ENCODE measurements around the gene SLC49A3. TPM values are rescaled to one million over a fixed set of nuclear protein-coding genes. Genes with fewer than 3 reads are reported as not detected.

SLC49A3 gene
- total and polyA plus RNA-seq, 2 of the 8 experiments (the other 6 are each of a cell fraction or from before 2014, with no cell fraction given): 5.0 to 8.8 TPM

GRCh38 chr4:730511-730910 lies 41.6 kb upstream of the SLC49A3 start:
- Histone ChIP-seq H3K4me3 (ENCODE audit: extremely low read depth in 1 of 4, insufficient read depth in 2 of 4, low read depth in 3 of 4, low read length in 4 of 4) (no peak overlapping the region), H3K18ac (ENCODE audit: extremely low read depth, low read length) (no peak overlapping the region), H2BK5ac (ENCODE audit: low read depth, low read length) (no peak overlapping the region), H3K27ac (ENCODE audit: low read depth, low read length) (no peak overlapping the region), H3K36me3 (ENCODE audit: control insufficient read depth in 2 of 4, insufficient read depth in 4 of 4, low read length in 3 of 4) (peaks cover 21 to 37% (median 29%) of the 10 kb centered on the region in 4 experiments), H3K56ac (replicated peaks; ENCODE audit: insufficient read length, low read depth, low read length) (no peak overlapping the region), H4K91ac (replicated peaks; ENCODE audit: insufficient read length, low read length) (no peak overlapping the region), H2AFZ (ENCODE audit: low read length) (no peak overlapping the region), H2BK20ac (ENCODE audit: low read length) (no peak overlapping the region), H3K4ac (replicated peaks; ENCODE audit: insufficient read length, low read depth, low read length) (no peak overlapping the region), H3K4me1 (replicated peaks in 1 of 4; ENCODE audit: control insufficient read depth in 3 of 4, insufficient read depth in 4 of 4, low read length in 3 of 4) (no peaks in the 10 kb centered on the region), H3K79me1 (ENCODE audit: low read depth, low read length) (peaks cover 10% of the 10 kb centered on the region), H4K20me1 (replicated peaks in 1 of 2; ENCODE audit: control insufficient read depth in 1 of 2, insufficient read depth in 2 of 2, low read length in 2 of 2) (peaks cover 23% of the 10 kb centered on the region in 2 experiments), H3K4me2 (ENCODE audit: insufficient read depth in 1 of 2, low read depth in 2 of 2, low read length in 2 of 2) (no peak overlapping the region), H2AK5ac (ENCODE audit: low read depth, low read length) (no peak overlapping the region), H2BK15ac (ENCODE audit: low read length) (no peak overlapping the region), H4K8ac (ENCODE audit: extremely low read depth, insufficient read depth, low read length) (no peak overlapping the region), H3K23me2 (ENCODE audit: low read depth, low read length) (no peaks in the 10 kb centered on the region), H4K5ac (ENCODE audit: insufficient read length, low read depth, low read length) (no peak overlapping the region), H3K23ac (ENCODE audit: insufficient read length) (no peak overlapping the region), H3K9me3 (ENCODE audit: insufficient read depth in 2 of 2, low read depth in 1 of 2, low read length in 1 of 2) (peaks cover 0 to 5% of the 10 kb centered on the region in 2 experiments; a peak in 1 of 4 replicates), H3K9ac (replicated peaks in 1 of 4; ENCODE audit: extremely low read depth in 1 of 4, low read depth in 3 of 4, low read length in 3 of 4) (no peak overlapping the region), H2BK120ac (replicated peaks; ENCODE audit: low read depth, low read length) (no peak overlapping the region), H3K14ac (ENCODE audit: insufficient read length) (no peak overlapping the region), H3K79me2 (ENCODE audit: control insufficient read depth in 1 of 2, insufficient read depth in 2 of 2, low read length in 2 of 2) (peaks cover 3 to 27% of the 10 kb centered on the region in 2 experiments; a peak in 2 of 4 replicates), H2BK12ac (ENCODE audit: low read depth, low read length) (no peak overlapping the region), H3K27me3 (replicated peaks in 1 of 4; ENCODE audit: control insufficient read depth in 3 of 4, extremely low read depth in 1 of 4, insufficient read depth in 3 of 4, low read length in 3 of 4) (no peaks in the 10 kb centered on the region)
- POLR2A ChIA-PET (ENCODE audit: partially characterized antibody): interaction anchor here (1.0 to 1.2 kb wide), 2 partner anchors 19 to 141 kb away, joined by 3 read pairs; no protein-coding TSS in a partner anchor
- CTCF ChIA-PET (ENCODE audit: partially characterized antibody): interaction anchor here (1.3 kb wide), 1 partner anchor 10 kb away, joined by 4 read pairs; no protein-coding TSS in a partner anchor
- no peak for DNase-seq (ENCODE audit: low read depth in 1 of 2, low spot score in 2 of 2)
- FAIRE-seq: no peak
- 96% methylated on average over 25 of the region's 27 CpGs; no CpG with 5 or more reads in 1 of the 2 experiments for WGBS, 2 experiments (ENCODE audit: extremely low coverage in 1 of 2, insufficient coverage in 1 of 2, insufficient read length in 1 of 2, insufficient replicate concordance in 2 of 2, low coverage in 1 of 2, low lambda C conversion rate in 2 of 2, missing lambda C conversion rate in 1 of 2)
- TF ChIP-seq JUN (IDR thresholded peaks at IDR 0.05; ENCODE audit: low read depth, low read length) (no peak), SIX5 (IDR thresholded peaks at IDR 0.05; ENCODE audit: low read depth, low read length) (no peak), CEBPB (IDR thresholded peaks at IDR 0.05; ENCODE audit: low read depth, low read length) (no peak), NRF1 (IDR thresholded peaks at IDR 0.05; ENCODE audit: low read depth, low read length) (no peak), ASH2L (IDR thresholded peaks at IDR 0.05; ENCODE audit: low read length) (no peak), SRF (IDR thresholded peaks at IDR 0.05; ENCODE audit: low read depth, low read length) (no peak), CTCF (IDR thresholded peaks at IDR 0.05; ENCODE audit: control extremely low read depth in 1 of 3, insufficient read depth in 1 of 3, low read depth in 1 of 3, low read length in 3 of 3) (no peak), RBBP5 (IDR thresholded peaks at IDR 0.05; ENCODE audit: borderline replicate concordance, low read depth, low read length) (no peak), TEAD4 (IDR thresholded peaks at IDR 0.05; ENCODE audit: low read depth, low read length) (no peak), CBX8 (IDR thresholded peaks at IDR 0.05; ENCODE audit: borderline replicate concordance, low read depth, low read length) (no peak), TAF1 (IDR thresholded peaks at IDR 0.05; ENCODE audit: low read depth, low read length) (no peak), TAF7 (optimal IDR thresholded peaks at IDR 0.05; ENCODE audit: borderline replicate concordance, low read depth, low read length) (no peak)

Data from H1 (cell line).